ENCODE measurements around the gene IGLL1.

- TF ChIP-seq CTCF (IDR thresholded peaks at IDR 0.05) (no peak), POLR2A (IDR thresholded peaks at IDR 0.05) (no peak)
These were observed 1.2 kb upstream of the IGLL1 start for GRCh38 chr22:23581260-23581650.

Measured in thyroid gland (tissue), 4 donors.